ENCODE measurements around the gene MEIS2.

DNA sequence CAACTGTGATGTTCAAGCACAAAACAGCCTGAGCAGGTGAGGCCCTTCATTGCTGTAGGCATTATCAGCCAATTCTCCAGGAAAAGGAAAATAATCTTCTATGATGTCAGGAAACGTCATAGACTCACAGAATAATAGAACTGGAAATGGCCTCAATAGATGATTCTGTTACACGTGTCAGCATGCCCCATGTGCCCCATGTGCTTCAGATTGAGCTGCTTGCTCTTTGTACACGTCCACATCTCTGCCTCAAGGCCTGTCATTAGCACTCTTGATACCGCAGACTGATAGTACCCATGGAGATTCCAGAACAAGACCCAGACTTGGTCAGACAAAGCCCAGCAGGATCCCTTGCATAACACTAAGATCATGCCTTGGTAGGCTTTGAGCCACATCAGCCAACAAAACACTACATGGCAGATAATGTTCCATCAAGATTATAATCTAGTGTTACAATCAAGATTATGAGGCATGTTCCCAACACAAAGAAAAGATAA, 95.9 kb downstream of the MEIS2 start:
- TF ChIP-seq POLR2AphosphoS5 (IDR thresholded peaks at IDR 0.05; ENCODE audit: low read depth, low read length), result no peak
- TF ChIP-seq, protein P1, sequence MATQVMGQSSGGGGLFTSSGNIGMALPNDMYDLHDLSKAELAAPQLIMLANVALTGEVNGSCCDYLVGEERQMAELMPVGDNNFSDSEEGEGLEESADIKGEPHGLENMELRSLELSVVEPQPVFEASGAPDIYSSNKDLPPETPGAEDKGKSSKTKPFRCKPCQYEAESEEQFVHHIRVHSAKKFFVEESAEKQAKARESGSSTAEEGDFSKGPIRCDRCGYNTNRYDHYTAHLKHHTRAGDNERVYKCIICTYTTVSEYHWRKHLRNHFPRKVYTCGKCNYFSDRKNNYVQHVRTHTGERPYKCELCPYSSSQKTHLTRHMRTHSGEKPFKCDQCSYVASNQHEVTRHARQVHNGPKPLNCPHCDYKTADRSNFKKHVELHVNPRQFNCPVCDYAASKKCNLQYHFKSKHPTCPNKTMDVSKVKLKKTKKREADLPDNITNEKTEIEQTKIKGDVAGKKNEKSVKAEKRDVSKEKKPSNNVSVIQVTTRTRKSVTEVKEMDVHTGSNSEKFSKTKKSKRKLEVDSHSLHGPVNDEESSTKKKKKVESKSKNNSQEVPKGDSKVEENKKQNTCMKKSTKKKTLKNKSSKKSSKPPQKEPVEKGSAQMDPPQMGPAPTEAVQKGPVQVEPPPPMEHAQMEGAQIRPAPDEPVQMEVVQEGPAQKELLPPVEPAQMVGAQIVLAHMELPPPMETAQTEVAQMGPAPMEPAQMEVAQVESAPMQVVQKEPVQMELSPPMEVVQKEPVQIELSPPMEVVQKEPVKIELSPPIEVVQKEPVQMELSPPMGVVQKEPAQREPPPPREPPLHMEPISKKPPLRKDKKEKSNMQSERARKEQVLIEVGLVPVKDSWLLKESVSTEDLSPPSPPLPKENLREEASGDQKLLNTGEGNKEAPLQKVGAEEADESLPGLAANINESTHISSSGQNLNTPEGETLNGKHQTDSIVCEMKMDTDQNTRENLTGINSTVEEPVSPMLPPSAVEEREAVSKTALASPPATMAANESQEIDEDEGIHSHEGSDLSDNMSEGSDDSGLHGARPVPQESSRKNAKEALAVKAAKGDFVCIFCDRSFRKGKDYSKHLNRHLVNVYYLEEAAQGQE (IDR thresholded peaks at IDR 0.05; ENCODE audit: insufficient read depth in 1 of 2, low read depth in 2 of 2, low read length in 2 of 2), result no peak
- TF ChIP-seq FOXP2 (optimal IDR thresholded peaks at IDR 0.05; ENCODE audit: borderline replicate concordance, extremely low read depth, extremely low read length, insufficient read depth), result no peak
